Stimulated activated effector memory CD8-positive, alpha-beta T cell treated with anti-CD3 and anti-CD28 coated beads, Interleukin-12 subunit alpha, Interleukin-12 subunit beta, amount 100 ng/mL, for 72 hours (primary cell): ENCODE results near the gene COBLL1.

Experiments
- ATAC-seq: fragments of 150-1000 bp; cut with Tn5 transposase; 2 replicates; pipeline ENCODE4 v1.10.0; 2021
- DNase-seq, 2 donors: peaks; one replicate each; pipeline ENCODE4 v3.0.0; 2021 to 2022; ENCODE audit warnings: low spot score in 2 of 2
- H3K27ac Mint-ChIP-seq: one replicate; pipeline ENCODE4 v1.8.0; 2022; ENCODE audit warnings: mild to moderate bottlenecking, mixed read lengths
- H3K36me3 Mint-ChIP-seq: one replicate; pipeline ENCODE4 v1.8.0; 2022; ENCODE audit warnings: mild to moderate bottlenecking, mixed read lengths
- H3K4me1 Mint-ChIP-seq: one replicate; pipeline ENCODE4 v1.8.0; 2022; ENCODE audit warnings: mixed read lengths
- H3K4me3 Mint-ChIP-seq: one replicate; pipeline ENCODE4 v1.8.0; 2022; ENCODE audit warnings: mild to moderate bottlenecking, mixed read lengths
- H3K9me3 Mint-ChIP-seq: one replicate; pipeline ENCODE4 v1.8.0; 2022; ENCODE audit warnings: mixed read lengths

The COBLL1 gene

DNA sequence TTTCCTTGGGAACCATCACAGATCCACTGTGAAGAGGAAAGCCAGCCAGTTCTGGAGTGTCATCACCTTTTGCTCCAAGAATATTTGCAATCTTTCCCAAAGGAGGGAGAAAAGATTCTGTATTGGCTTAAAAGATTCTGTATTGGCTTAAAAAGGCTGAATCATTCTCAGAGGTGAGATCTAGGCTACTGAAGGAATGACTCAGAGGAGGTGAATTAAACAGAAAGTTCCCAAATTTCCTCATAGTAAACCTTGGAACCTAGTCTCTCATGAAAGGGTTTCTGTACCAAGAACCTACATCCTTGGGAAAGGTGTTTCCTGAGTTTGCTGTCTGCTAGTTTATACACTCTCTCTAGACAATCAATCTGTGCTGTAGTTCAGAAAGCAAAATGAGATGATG is 186.3 kb downstream of the COBLL1 start:
- Mint-ChIP-seq H3K4me3 (no peak overlapping the region), H3K4me1 (no peaks in the 10 kb centered on the region), H3K27ac (no peak overlapping the region), H3K9me3 (peaks cover 16% of the 10 kb centered on the region), H3K36me3 (no peaks in the 10 kb centered on the region)
- no peak for ATAC-seq
- no peak for DNase-seq

DNA sequence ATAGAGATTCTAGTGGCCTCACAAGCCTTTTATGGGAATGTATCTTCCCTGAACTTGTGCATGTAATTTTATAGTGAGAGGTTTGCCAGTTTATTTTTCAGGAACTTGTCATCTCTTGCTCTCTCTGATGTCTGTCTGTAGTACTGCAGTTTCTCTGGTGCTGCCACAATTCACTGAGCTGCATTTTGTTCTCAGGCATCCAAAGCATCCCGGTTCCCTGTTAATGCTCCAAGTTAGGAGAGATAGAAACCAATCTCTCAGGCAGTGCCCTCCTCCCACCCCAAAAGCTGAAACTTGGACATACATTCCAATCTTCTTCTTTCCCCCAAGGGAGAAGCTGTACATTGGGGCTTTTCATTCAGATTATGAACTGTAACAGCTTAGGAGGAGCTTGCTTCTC is 190.3 kb downstream of the COBLL1 start:
- Mint-ChIP-seq H3K4me3 (no peak overlapping the region), H3K27ac (no peak overlapping the region), H3K4me1 (no peaks in the 10 kb centered on the region), H3K9me3 (peaks cover 20% of the 10 kb centered on the region), H3K36me3 (no peaks in the 10 kb centered on the region)
- DNase-seq (no peak), ATAC-seq (no peak)

DNA sequence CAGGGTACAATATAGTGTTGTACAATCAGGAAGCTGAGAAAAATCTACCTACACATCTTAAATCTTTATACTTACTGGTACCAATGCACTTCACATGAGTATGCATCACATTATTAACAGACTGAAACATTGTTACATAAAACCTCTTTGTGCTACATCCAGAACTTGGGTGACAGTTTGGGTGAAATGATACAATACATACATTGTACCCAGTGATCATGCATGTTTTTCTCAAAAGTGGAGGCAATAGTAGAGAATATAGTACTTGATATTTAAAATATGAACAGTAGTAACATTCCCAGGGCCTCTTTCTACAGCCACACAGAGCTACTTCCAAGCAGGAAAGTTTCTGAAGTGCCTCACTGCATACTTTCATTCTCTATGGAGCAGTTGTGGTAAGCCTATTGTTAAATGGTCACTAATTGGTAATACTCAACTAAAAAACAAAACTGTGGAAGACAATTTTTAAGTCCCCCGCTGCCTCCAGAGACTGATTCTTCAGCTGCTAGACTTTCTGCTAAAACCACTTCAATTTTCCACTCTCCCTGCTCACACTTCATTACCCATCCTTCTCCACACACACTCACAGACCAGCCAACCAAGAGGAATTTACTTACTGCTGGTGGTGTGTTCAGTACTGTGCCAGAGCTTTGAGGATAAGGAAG is 197.5 kb downstream of the COBLL1 start:
- Mint-ChIP-seq H3K4me1 (no peaks in the 10 kb centered on the region), H3K36me3 (no peaks in the 10 kb centered on the region), H3K4me3 (no peak overlapping the region), H3K27ac (no peak overlapping the region), H3K9me3 (peaks cover 16% of the 10 kb centered on the region)
- ATAC-seq, result no peak
- no peak for DNase-seq

DNA sequence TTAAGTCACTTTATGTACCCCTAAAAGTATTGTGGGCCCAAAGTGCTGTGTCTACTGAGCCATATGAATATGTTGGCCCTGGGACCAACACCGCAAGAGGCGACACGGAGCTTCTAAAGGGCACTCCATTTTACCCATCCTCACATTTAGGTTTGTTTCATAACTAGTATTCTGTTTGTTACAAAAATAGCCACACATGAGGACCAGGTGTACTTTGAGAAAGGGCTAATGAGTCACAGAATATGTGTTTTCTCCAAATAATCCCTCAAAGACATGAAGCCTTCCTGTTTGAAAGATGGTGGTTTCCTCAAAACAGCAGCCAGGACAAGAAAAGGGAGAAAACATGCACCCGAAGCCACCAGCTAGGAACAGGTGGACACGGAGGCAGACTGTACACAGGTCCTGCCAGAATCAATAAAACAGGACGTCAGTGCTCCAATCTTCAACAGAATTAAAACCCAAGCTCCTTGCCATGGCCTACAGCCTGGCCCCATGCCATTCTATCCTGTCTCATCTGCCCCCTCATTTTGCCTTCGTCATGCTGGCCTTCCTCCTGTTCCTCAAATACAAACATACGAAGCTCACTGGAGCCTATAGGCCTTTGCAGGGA is 198.6 kb downstream of the COBLL1 start:
- Mint-ChIP-seq H3K27ac (no peak overlapping the region), H3K9me3 (peaks cover 13% of the 10 kb centered on the region), H3K4me1 (no peaks in the 10 kb centered on the region), H3K4me3 (no peak overlapping the region), H3K36me3 (no peaks in the 10 kb centered on the region)
- ATAC-seq (no peak), DNase-seq (no peak)

DNA sequence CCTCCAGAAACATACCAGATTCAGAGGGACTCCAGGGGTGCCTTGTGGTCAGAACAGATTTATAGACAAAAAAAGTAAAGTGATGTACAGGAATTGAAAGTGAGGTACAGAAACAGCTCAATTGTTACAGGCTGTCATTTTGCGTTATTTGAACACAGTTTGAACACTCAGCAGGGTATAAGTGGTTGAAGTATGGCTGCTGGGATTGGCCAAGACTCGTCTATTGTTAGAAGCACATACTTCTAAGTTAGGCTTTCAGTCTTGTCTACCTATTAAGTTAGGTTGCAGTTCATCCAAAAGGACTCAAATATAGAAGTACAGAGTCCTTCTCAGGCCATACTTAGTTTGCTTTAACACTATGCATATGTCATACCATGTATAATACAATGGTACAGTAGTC is 199.4 kb downstream of the COBLL1 start:
- no peaks in the 10 kb centered on the region for H3K4me1 Mint-ChIP-seq
- H3K27ac Mint-ChIP-seq, result no peak overlapping the region
- no peak overlapping the region for H3K4me3 Mint-ChIP-seq
- no peaks in the 10 kb centered on the region for H3K36me3 Mint-ChIP-seq
- ATAC-seq (no peak), DNase-seq (no peak)
- H3K9me3 Mint-ChIP-seq, result peaks cover 10% of the 10 kb centered on the region
